ENCODE data around the gene SLC9A7.

DNA sequence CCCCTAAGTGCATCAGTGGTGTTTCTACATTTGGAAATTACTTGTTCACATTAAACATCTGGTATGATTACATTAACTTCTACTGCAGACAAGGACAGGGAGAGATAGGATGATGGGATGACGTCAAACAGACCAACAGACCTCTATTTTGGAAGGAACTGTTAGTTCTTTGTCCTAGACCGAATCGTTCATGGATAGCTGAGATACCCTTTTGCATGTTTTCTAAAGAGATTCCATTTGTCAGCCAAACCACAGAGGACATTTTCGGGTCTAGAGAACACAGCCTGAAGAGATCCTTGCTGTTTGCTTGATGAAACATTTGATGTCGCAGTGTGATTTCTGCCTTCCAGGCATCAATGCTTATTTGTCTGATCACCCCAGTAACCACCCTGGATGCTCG, 157.6 kb downstream of the SLC9A7 start:
- TF ChIP-seq POLR2A (IDR thresholded peaks at IDR 0.05; ENCODE audit: low read length), result no peak
- no peak for TF ChIP-seq GATA1 (IDR thresholded peaks at IDR 0.05; ENCODE audit: low read depth, low read length)

Data from erythroblast (primary cell).